ENCODE data around the gene POMGNT2. TPM values are rescaled to one million over a fixed set of nuclear protein-coding genes. Genes with fewer than 3 reads are reported as not detected.

The POMGNT2 gene
- total RNA-seq, 1 donor from 2014 or later, result 14.5 TPM

GRCh38 chr3:43032646-43033628 is 72.9 kb downstream of the POMGNT2 start:
- no peaks in the 10 kb centered on the region for H3K4me1 ChIP-seq
- intact Hi-C loops (cut with DNase I), result no loop called here

DNA sequence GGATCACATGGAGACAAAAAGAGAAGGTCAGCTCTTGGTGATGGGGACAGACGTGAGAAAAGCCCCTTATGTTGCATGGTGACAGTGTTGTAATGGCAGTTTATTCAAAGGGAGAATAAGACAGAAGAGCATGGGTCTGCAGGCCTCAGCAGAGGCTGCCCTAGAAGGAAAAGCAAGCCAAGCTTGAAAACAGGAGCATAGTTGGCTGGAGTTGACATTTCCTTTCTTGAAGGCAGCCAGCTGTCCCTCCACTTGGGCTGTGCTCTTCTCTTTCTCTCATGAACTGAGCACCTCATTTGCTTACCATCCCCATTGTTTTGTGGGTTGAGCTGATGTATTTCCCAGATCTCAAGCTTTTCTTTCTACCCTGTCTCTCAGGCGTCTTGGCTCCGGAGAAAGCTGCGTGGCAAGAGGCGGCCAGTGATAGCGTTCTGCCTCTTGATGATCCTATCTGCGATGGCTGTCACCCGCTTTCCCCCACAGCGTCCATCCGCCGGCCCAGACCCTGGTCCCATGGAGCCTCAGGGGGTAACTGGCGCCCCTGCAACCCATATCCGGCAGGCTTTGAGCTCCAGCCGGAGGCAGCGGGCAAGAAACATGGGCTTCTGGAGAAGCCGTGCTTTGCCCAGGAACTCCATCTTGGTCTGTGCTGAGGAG is 73.9 kb downstream of the POMGNT2 start:
- Histone ChIP-seq H3K36me3 (no peaks in the 10 kb centered on the region), H3K27me3 (no peaks in the 10 kb centered on the region), H3K4me1 (no peaks in the 10 kb centered on the region), H3K9me3 (no peaks in the 10 kb centered on the region), H3K27ac (peak overlapping the region in 1 of 2 donors; percentile 27), H3K4me3 (no peak overlapping the region)
- TF ChIP-seq CTCF (IDR thresholded peaks at IDR 0.05), result no peak
- intact Hi-C loops (cut with DNase I), result no loop called here
- DNase-seq (ENCODE audit: low spot score in 2 of 2), result peak in 1 of 2 donors; percentile 45

More at GRCh38 chr3:43032646-43033628, 72.9 kb downstream of the POMGNT2 start:
- Histone ChIP-seq H3K36me3 (no peaks in the 10 kb centered on the region), H3K27me3 (no peaks in the 10 kb centered on the region), H3K27ac (no peak overlapping the region), H3K9me3 (no peaks in the 10 kb centered on the region), H3K4me3 (no peak overlapping the region)
- peak in 1 of 2 donors; percentile 58 for DNase-seq (ENCODE audit: low spot score in 2 of 2)
- TF ChIP-seq CTCF (IDR thresholded peaks at IDR 0.05), result no peak

- TF ChIP-seq CTCF (IDR thresholded peaks at IDR 0.05), result no peak
- Histone ChIP-seq H3K36me3 (no peaks in the 10 kb centered on the region), H3K4me1 (no peaks in the 10 kb centered on the region), H3K9me3 (no peaks in the 10 kb centered on the region), H3K4me3 (no peak overlapping the region), H3K27ac (no peak overlapping the region), H3K27me3 (no peaks in the 10 kb centered on the region)
- intact Hi-C loops (cut with DNase I), result no loop called here
- peak in 1 of 2 donors; percentile 65 for DNase-seq (ENCODE audit: low spot score in 2 of 2)
Measured at GRCh38 chr3:43031485-43031884, 74.4 kb downstream of the POMGNT2 start.

- DNase-seq (ENCODE audit: low spot score in 2 of 2), result peak in 1 of 2 donors; percentile 58
- no peak for TF ChIP-seq CTCF (IDR thresholded peaks at IDR 0.05)
- no peaks in the 10 kb centered on the region for H3K27me3 ChIP-seq
- no peaks in the 10 kb centered on the region for H3K4me1 ChIP-seq
- H3K36me3 ChIP-seq, result no peaks in the 10 kb centered on the region
- H3K4me3 ChIP-seq, result no peak overlapping the region
- intact Hi-C loops (cut with DNase I), result no loop called here
- no peak overlapping the region for H3K27ac ChIP-seq
- no peaks in the 10 kb centered on the region for H3K9me3 ChIP-seq
Measured at GRCh38 chr3:43030162-43030935, 75.5 kb downstream of the POMGNT2 start.

Other genes with a start within 250 kb of the POMGNT2 start
- gene CYP8B1, start 230.2 kb downstream of the POMGNT2 start, total RNA-seq, result 0.43 TPM
- gene ZNF662, start 199.9 kb downstream of the POMGNT2 start, total RNA-seq, result 7.7 TPM
- gene GASK1A, start 126.8 kb downstream of the POMGNT2 start, total RNA-seq, result 25.8 TPM
- gene SNRK, start 180.5 kb upstream of the POMGNT2 start, total RNA-seq, result 44.3 TPM

Data from ascending aorta (tissue), 2 donors.